ENCODE measurements around the gene SIRT6. TPM values are rescaled to one million over a fixed set of nuclear protein-coding genes. Genes with fewer than 3 reads are reported as not detected.
"Not testable (repeated sequence)": the region's sequence is repeated elsewhere in the genome, so short reads cannot be mapped to it uniquely, and the experiment has no call there.

The SIRT6 gene
- total RNA-seq, 1 donor from 2014 or later = 12.9 TPM

DNA sequence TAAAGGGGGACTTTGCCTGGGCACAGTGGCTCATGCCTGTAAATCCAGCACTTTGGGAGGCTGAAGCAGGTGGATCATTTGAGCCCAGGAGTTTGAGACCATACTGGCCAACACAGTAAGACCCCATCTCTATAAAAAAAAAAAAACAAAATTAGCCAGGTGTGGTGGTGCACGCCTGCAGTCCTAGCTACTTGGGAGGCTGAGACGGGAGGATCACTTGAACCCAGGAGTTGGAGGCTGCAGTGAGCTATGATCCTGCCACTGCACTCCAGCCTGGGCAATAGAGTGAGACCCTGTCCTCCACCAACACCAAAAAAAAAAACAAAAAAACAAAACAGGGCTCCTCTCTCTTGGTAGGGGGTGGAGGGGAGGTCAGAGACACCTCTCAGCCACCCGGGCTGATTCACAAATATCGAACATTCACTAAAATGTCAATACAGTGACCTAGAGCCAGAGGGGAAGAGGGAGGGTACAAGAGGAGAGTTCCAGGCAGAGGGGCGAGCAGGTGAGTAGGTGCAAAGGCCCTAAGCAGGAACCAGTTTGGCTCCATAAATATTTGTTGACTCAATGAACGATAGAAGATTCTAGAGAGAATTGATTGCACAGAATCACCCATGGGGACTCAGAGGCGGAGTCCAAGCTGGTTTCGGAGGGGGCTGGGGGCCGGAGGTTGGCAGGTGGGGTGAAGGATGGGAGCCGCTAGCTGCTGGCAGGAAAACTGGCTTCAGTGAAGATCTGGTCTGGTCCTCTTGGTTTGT lies 29.9 kb downstream of the SIRT6 start:
- no peak overlapping the region for H3K27ac ChIP-seq (replicated peaks)
- intact Hi-C loops (cut with micrococcal nuclease) = no loop called here
- peaks cover 79% of the 10 kb centered on the region for H3K27me3 ChIP-seq (ENCODE audit: low read depth)
- H3K4me1 ChIP-seq = no peaks in the 10 kb centered on the region
- DNase-seq = no peak
- no peaks in the 10 kb centered on the region for H3K36me3 ChIP-seq
- no peak overlapping the region for H3K4me3 ChIP-seq
- TF ChIP-seq, protein P1, sequence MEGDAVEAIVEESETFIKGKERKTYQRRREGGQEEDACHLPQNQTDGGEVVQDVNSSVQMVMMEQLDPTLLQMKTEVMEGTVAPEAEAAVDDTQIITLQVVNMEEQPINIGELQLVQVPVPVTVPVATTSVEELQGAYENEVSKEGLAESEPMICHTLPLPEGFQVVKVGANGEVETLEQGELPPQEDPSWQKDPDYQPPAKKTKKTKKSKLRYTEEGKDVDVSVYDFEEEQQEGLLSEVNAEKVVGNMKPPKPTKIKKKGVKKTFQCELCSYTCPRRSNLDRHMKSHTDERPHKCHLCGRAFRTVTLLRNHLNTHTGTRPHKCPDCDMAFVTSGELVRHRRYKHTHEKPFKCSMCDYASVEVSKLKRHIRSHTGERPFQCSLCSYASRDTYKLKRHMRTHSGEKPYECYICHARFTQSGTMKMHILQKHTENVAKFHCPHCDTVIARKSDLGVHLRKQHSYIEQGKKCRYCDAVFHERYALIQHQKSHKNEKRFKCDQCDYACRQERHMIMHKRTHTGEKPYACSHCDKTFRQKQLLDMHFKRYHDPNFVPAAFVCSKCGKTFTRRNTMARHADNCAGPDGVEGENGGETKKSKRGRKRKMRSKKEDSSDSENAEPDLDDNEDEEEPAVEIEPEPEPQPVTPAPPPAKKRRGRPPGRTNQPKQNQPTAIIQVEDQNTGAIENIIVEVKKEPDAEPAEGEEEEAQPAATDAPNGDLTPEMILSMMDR (IDR thresholded peaks at IDR 0.05; ENCODE audit: borderline replicate concordance) = no peak
- no peaks in the 10 kb centered on the region for H3K9me3 ChIP-seq (replicated peaks)

DNA sequence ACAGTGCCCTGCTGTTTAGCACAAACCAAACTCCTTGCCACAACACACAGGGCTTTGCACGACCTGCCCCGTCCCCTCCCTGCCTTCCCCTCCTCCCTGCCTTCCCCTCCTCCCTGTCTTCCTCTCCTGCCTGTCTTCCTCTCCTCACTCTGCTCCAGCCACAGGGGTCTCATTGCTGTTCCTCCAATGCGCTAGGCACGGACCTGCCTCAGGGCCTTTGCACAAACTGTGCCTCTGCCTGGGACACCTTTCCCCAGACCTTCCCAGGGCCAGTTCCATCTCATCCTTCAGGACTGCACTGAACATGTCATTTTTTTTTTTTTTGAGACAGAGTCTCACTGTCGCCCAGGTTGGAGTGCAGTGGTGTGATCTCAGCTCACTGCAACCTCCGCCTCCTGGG lies 30.7 kb downstream of the SIRT6 start:
- DNase-seq = no peak

DNA sequence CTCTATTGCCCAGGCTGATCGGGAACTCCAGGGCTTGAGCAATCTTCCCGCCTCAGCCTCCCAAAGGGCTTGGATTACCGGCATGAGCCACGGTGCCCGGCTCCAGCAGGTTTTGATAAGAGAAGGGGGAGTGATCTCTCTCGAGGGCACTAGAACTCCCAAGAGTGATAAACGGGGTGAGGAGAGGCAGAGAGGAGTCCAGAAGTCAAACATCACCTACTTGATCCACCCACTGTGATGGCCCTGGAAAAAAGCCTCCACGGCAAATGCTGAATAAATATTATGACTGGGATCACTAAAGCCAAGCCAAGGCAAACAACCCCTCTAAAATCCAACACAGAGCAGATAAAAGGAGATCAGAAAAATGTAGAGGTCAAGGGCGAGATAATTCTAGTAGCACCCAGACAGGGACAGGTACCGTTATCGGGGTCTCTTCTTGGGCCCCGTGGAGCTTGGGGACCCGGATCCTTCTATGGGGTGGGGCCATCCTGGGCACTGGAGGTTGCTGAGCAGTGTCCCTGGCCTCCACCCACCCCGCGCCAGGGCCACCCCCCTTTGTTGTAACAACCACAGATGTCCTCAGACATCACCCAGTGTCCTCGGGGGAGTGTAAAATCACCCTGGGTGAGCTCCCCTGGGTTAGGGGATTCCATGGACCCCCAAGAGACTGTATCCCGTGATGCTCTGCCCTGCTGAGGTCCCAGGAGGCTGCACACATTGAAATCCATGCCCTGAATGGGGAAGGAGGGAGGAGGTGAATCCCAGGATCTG lies 32.7 kb downstream of the SIRT6 start:
- Histone ChIP-seq H3K4me1 (peaks cover 4% of the 10 kb centered on the region), H3K9me3 (replicated peaks) (no peaks in the 10 kb centered on the region), H3K36me3 (no peaks in the 10 kb centered on the region), H3K27me3 (ENCODE audit: low read depth) (peaks cover 91% of the 10 kb centered on the region), H3K27ac (replicated peaks) (no peak overlapping the region), H3K4me3 (no peak overlapping the region)
- TF ChIP-seq, protein P1 (IDR thresholded peaks at IDR 0.05; ENCODE audit: borderline replicate concordance) = no peak
- no peak for DNase-seq
- intact Hi-C loops (cut with micrococcal nuclease) = no loop called here

More for the DNA sequence above, 30.7 kb downstream of the SIRT6 start:
- Histone ChIP-seq H3K4me3 (no peak overlapping the region), H3K36me3 (no peaks in the 10 kb centered on the region), H3K27ac (replicated peaks) (no peak overlapping the region), H3K27me3 (ENCODE audit: low read depth) (peaks cover 86% of the 10 kb centered on the region), H3K4me1 (no peaks in the 10 kb centered on the region), H3K9me3 (replicated peaks) (no peaks in the 10 kb centered on the region)
- TF ChIP-seq, protein P1 (IDR thresholded peaks at IDR 0.05; ENCODE audit: borderline replicate concordance) = no peak
- intact Hi-C loops (cut with micrococcal nuclease) = no loop called here

DNA sequence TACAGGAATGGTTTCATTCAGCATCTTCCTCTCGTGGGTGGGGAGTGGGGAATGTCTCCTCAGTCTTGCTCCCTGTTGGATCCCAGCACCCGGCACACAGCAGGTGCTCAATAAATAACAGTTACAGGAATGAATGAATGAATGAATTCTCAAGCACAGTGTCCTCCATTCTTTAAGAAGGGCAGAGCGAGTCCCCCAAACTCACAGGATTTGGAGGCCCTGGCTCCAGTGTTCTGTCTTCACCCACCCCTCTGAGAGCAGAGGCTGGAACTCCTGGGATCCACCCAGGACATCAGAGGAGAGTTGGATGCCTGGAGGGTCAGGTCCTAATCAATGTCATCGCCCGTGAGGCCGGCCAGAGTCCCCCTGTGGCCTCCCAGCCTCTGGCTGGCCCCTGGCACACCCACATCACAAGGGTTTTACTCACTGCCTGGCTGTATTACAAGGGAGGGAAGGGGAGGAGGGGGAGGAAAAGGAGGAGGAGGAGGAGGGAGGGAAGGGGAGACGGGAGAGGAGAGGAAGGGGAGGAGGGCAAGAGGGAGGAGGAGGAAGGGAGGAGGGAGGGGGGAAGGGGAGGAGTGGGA lies 37.6 kb downstream of the SIRT6 start:
- DNase-seq = no peak
- TF ChIP-seq, protein P1 (IDR thresholded peaks at IDR 0.05; ENCODE audit: borderline replicate concordance) = no peak
- no peak overlapping the region for H3K27ac ChIP-seq (replicated peaks)
- H3K9me3 ChIP-seq (replicated peaks) = no peaks in the 10 kb centered on the region
- H3K4me3 ChIP-seq = no peak overlapping the region
- no peaks in the 10 kb centered on the region for H3K36me3 ChIP-seq
- intact Hi-C loops (cut with micrococcal nuclease) = no loop called here
- peaks cover 4% of the 10 kb centered on the region for H3K4me1 ChIP-seq
- peaks cover 43% of the 10 kb centered on the region for H3K27me3 ChIP-seq (ENCODE audit: low read depth)

DNA sequence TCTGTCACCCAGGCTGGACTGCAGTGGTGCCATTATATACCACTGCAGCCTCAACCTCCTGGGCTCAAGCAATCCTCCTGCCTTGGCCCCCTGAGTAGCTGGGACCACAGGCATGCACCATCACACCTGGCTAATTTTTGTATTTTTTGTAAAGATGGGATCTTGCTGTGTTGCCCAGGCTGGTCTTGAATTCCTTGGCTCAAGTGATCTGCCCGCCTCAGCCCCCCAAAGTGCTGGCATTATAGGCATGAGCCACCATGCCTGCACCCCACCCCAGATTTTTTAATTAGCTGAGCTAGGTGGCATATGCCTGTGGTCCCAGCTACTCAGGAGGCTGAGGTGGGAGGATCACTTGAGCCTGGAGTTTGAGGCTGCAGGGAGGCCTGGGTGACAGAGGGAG lies 39.4 kb downstream of the SIRT6 start:
- H3K9me3 ChIP-seq (replicated peaks); H3K27ac ChIP-seq (replicated peaks); H3K4me3 ChIP-seq; intact Hi-C loops (cut with micrococcal nuclease); H3K36me3 ChIP-seq; DNase-seq; H3K4me1 ChIP-seq: not testable (repeated sequence)
- H3K27me3 ChIP-seq (ENCODE audit: low read depth) = peaks cover 25% of the 10 kb centered on the region

All from left ventricle myocardium inferior (tissue), 1 donor.